Measurements from ENCODE around the gene PNMA8A.

DNA sequence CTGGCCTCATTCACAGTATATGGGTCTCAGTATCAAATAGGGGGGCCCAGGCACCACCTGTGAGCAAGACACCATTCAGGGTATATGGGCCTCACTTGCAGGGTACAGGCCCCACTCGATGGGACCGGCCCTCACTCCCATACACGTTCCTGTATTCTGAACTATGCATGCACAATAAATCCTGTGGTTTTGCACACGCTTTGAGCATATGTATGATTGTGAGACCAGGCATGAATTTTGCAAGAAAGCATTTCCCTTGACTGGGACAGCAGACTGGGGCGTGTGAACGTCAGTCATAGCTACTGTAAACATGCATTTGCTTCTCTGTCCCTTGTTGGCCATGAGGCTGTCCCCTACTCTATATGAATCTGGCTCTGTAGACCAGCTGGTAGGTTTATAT, 24.9 kb upstream of the PNMA8A start:
- no peak for TF ChIP-seq EZH2 (IDR thresholded peaks at IDR 0.05; ENCODE audit: low read depth, low read length, severe bottlenecking)
- TF ChIP-seq, protein P1, sequence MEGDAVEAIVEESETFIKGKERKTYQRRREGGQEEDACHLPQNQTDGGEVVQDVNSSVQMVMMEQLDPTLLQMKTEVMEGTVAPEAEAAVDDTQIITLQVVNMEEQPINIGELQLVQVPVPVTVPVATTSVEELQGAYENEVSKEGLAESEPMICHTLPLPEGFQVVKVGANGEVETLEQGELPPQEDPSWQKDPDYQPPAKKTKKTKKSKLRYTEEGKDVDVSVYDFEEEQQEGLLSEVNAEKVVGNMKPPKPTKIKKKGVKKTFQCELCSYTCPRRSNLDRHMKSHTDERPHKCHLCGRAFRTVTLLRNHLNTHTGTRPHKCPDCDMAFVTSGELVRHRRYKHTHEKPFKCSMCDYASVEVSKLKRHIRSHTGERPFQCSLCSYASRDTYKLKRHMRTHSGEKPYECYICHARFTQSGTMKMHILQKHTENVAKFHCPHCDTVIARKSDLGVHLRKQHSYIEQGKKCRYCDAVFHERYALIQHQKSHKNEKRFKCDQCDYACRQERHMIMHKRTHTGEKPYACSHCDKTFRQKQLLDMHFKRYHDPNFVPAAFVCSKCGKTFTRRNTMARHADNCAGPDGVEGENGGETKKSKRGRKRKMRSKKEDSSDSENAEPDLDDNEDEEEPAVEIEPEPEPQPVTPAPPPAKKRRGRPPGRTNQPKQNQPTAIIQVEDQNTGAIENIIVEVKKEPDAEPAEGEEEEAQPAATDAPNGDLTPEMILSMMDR (IDR thresholded peaks at IDR 0.05; ENCODE audit: control extremely low read depth in 1 of 3, insufficient read depth in 1 of 3, low read depth in 1 of 3, low read length in 3 of 3) = no peak
- no peak for TF ChIP-seq TBP (IDR thresholded peaks at IDR 0.05; ENCODE audit: low read depth, low read length)
- TF ChIP-seq JUND (IDR thresholded peaks at IDR 0.05; ENCODE audit: low read length) = no peak
- TF ChIP-seq RAD21 (IDR thresholded peaks at IDR 0.05 in 1 of 2, conservative IDR thresholded peaks at IDR 0.05 in 1 of 2; ENCODE audit: low read depth in 2 of 2, low read length in 2 of 2) = no peak
- TF ChIP-seq EP300 (IDR thresholded peaks at IDR 0.05; ENCODE audit: borderline replicate concordance in 1 of 2, low read depth in 2 of 2, low read length in 2 of 2) = no peak
- TF ChIP-seq SRF (IDR thresholded peaks at IDR 0.05; ENCODE audit: low read depth, low read length) = no peak
- no peak for TF ChIP-seq POLR2A (IDR thresholded peaks at IDR 0.05; ENCODE audit: control extremely low read depth in 1 of 2, low read depth in 2 of 2, low read length in 2 of 2)
- TF ChIP-seq POLR2AphosphoS5 (IDR thresholded peaks at IDR 0.05; ENCODE audit: low read depth, low read length) = no peak
- no peak for TF ChIP-seq SP2 (IDR thresholded peaks at IDR 0.05; ENCODE audit: low read length)
- TF ChIP-seq MAFK (IDR thresholded peaks at IDR 0.05; ENCODE audit: low read depth, low read length) = no peak
- TF ChIP-seq YY1 (IDR thresholded peaks at IDR 0.05; ENCODE audit: low read depth, low read length) = no peak

Measured in H1 (cell line).